ENCODE data around the gene VPS36. TPM values are rescaled to one million over a fixed set of nuclear protein-coding genes. Genes with fewer than 3 reads are reported as not detected.

Gene VPS36
- total and polyA plus RNA-seq, 2 of the 13 experiments (the other 11 are each of a cell fraction or from before 2014, with no cell fraction given): 17.2 to 22.4 TPM

DNA sequence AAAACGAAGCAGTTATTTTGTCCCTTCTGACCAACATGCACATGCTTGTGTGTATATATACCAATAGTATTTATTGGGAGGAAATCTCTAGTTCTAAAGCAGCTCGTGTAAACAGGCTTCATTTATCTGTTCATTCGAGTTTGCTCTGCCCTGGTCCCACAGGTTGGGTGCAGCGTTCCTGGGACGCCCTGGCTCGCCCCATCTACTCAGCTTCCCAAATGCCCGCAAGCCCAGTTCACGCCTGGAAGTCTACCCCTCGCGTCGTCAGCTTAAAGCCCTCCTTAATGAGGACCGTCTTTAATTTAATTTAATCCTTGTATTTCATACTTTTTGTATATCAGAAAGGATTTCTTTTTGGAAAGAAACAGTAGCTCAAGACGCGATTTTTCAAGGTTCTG is 45.1 kb downstream of the VPS36 start (continued):
- TF ChIP-seq, protein P1, sequence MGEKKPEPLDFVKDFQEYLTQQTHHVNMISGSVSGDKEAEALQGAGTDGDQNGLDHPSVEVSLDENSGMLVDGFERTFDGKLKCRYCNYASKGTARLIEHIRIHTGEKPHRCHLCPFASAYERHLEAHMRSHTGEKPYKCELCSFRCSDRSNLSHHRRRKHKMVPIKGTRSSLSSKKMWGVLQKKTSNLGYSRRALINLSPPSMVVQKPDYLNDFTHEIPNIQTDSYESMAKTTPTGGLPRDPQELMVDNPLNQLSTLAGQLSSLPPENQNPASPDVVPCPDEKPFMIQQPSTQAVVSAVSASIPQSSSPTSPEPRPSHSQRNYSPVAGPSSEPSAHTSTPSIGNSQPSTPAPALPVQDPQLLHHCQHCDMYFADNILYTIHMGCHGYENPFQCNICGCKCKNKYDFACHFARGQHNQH (CRISPR knock-in tag; IDR thresholded peaks at IDR 0.05): no peak
- TF ChIP-seq AGO2 (optimal IDR thresholded peaks at IDR 0.05; ENCODE audit: low read depth, low read length): no peak
- no peak for TF ChIP-seq ZNF496 (CRISPR knock-in tag; IDR thresholded peaks at IDR 0.05; ENCODE audit: insufficient replicate concordance)

DNA sequence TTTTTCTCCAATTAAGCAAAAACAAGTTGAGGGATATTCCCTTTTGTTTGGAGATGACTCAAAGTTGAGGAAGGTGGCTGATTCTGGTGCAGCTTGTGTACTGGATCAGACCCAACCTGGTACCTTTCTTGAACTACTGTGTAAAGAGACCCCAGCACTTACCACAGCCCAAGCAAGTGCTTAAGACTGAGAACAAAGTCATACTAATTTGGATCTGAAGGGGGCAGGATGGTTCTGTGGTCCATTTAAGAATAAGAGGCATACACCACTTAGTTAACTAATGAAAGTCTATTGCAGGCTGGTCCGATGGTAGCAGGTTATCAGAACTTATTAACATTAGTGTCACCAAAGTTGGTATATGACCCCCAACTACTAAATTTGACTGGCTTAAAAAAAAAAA is 50.7 kb downstream of the VPS36 start:
- 14% methylated on average over 1 of the region's 1 CpG for WGBS (ENCODE audit: low lambda C conversion rate)
- TF ChIP-seq SOX6 (IDR thresholded peaks at IDR 0.05): no peak
- no peak for TF ChIP-seq SOX6 (CRISPR knock-in tag; IDR thresholded peaks at IDR 0.05)
- no peak for TF ChIP-seq SNAPC2 (CRISPR knock-in tag; IDR thresholded peaks at IDR 0.05)
- TF ChIP-seq ZNF776 (CRISPR knock-in tag; IDR thresholded peaks at IDR 0.05): no peak
- peak; percentile 20 for TF ChIP-seq STAG1 (CRISPR knock-in tag; IDR thresholded peaks at IDR 0.05)
- no peak for TF ChIP-seq CHD2 (IDR thresholded peaks at IDR 0.05; ENCODE audit: low read depth, low read length)
- 0 out of 2 replicates have a peak, but pooled peaks have one; percentile 5 for TF ChIP-seq CTCF (CRISPR knock-in tag; IDR thresholded peaks at IDR 0.05)
- no peak for TF ChIP-seq KLF13 (CRISPR knock-in tag; IDR thresholded peaks at IDR 0.05)
- H3K36me3 ChIP-seq (replicated peaks in 1 of 2; ENCODE audit: control insufficient read depth in 1 of 2, insufficient read depth in 2 of 2, low read length in 2 of 2): no peaks in the 10 kb centered on the region
- H4K20me1 ChIP-seq (ENCODE audit: insufficient read depth, low read length): no peaks in the 10 kb centered on the region
- H3K4me3 ChIP-seq (replicated peaks in 1 of 3; ENCODE audit: insufficient read depth in 1 of 3, low read depth in 2 of 3, low read length in 3 of 3): no peak overlapping the region
- ATAC-seq: peak; percentile 59
- DNase-seq (ENCODE audit: low spot score): peak; percentile 12
- FAIRE-seq: no peak
- no peak overlapping the region for H3K9ac ChIP-seq (ENCODE audit: insufficient read depth, low read depth, low read length)
- in situ Hi-C loops (cut with HindIII; ENCODE audit: extremely low pct_ligation_motif_present, low pct_unique_long_range_greater_than_20kb): no loop called here
- intact Hi-C loops (cut with micrococcal nuclease; ENCODE audit: unreplicated experiment): no loop called here
- H3K79me2 ChIP-seq (ENCODE audit: insufficient read depth, low read length): no peaks in the 10 kb centered on the region
- CTCF ChIA-PET (ENCODE audit: low intra/inter-chr PET ratio, low total read pairs): no interaction called here
- no peak overlapping the region for H3K4me2 ChIP-seq (ENCODE audit: low read depth, low read length)
- no peak overlapping the region for H2AFZ ChIP-seq (ENCODE audit: low read length)
- H3K4me1 ChIP-seq (ENCODE audit: insufficient read depth, low read length): no peaks in the 10 kb centered on the region
- POLR2A ChIA-PET: no interaction called here
- no peak overlapping the region for H3K27ac ChIP-seq (ENCODE audit: extremely low read length, insufficient read depth, low read length)
- no peaks in the 10 kb centered on the region for H3K9me3 ChIP-seq (ENCODE audit: low read length)
- peaks cover 0 to 18% of the 10 kb centered on the region in 2 experiments; a peak in 4 of 5 replicates for H3K27me3 ChIP-seq (ENCODE audit: control insufficient read depth in 1 of 2, insufficient read depth in 2 of 2, low read length in 2 of 2)
- BruUV-seq (replicated peaks): no TSS peak

All from HepG2 (cell line).